Kasumi-1 (cell line): ENCODE results near the gene TBC1D20.

Experiments used
- DNase-seq, 2 experiments: peaks; one replicate each; lab custom pipeline; 2025; lab: John Stamatoyannopoulos, UW

The TBC1D20 gene

GRCh38 chr20:437787-438486, 24.4 kb downstream of the TBC1D20 start:
- peak; percentile 39 to 51 for DNase-seq

GRCh38 chr20:436476-436875, 25.9 kb downstream of the TBC1D20 start:
- no peak for DNase-seq

- DNase-seq = no peak
These were observed 26.8 kb downstream of the TBC1D20 start for GRCh38 chr20:435558-435957.

- DNase-seq = no peak
These were observed 27.5 kb downstream of the TBC1D20 start for GRCh38 chr20:434661-435419.

- DNase-seq = no peak
These were observed 28.1 kb downstream of the TBC1D20 start for GRCh38 chr20:434221-434620.

GRCh38 chr20:433300-433975, 28.9 kb downstream of the TBC1D20 start:
- peak in 1 of 2 experiments; percentile 16 for DNase-seq

- DNase-seq = no peak
These were observed 29.5 kb downstream of the TBC1D20 start for GRCh38 chr20:432677-433299.

GRCh38 chr20:432208-432607, 30.1 kb downstream of the TBC1D20 start:
- DNase-seq = no peak

- DNase-seq = peak; percentile 44 to 47
These were observed 31.1 kb downstream of the TBC1D20 start for GRCh38 chr20:431012-431904.

- no peak for DNase-seq
These were observed 32.0 kb downstream of the TBC1D20 start for GRCh38 chr20:430091-430999.

- DNase-seq = no peak
These were observed 33.6 kb downstream of the TBC1D20 start for GRCh38 chr20:428658-429200.

- no peak for DNase-seq
These were observed 34.3 kb downstream of the TBC1D20 start for GRCh38 chr20:427849-428657.

GRCh38 chr20:427401-427800, 34.9 kb downstream of the TBC1D20 start:
- no peak for DNase-seq

- DNase-seq = no peak
These were observed 35.8 kb downstream of the TBC1D20 start for GRCh38 chr20:426566-426965.

GRCh38 chr20:421685-422250, 40.6 kb downstream of the TBC1D20 start:
- DNase-seq = no peak

GRCh38 chr20:420721-421574, 41.4 kb downstream of the TBC1D20 start:
- no peak for DNase-seq

GRCh38 chr20:420166-420620, 42.1 kb downstream of the TBC1D20 start:
- DNase-seq = no peak
